PFSK-1 (cell line): ENCODE results near the gene OXER1.

ENCODE experiments used
- FOXP2 ChIP-seq: optimal IDR thresholded peaks from 2 replicates; pipeline ENCODE3; 2011; ENCODE audit warnings: borderline replicate concordance, control low read depth, inconsistent platforms; ENCODE audit not compliant: insufficient read depth; ENCODE audit errors: extremely low read length, extremely low read depth
- POLR2AphosphoS5 ChIP-seq: IDR thresholded peaks from 2 replicates; pipeline ENCODE4 v1.6.1; 2012; ENCODE audit warnings: low read depth, mild to moderate bottlenecking, control low read depth, low read length, moderate library complexity
- REST ChIP-seq, 2 experiments: IDR thresholded peaks; 2 replicates each; pipeline versions ENCODE4 v1.6.1 to v1.8.0; 2011 to 2012; ENCODE audit warnings: low read depth in 2 of 2, low read length in 2 of 2, control low read depth in 1 of 2, inconsistent platforms in 1 of 2, mild to moderate bottlenecking in 1 of 2, moderate library complexity in 1 of 2; ENCODE audit not compliant: insufficient read depth in 1 of 2
- SIN3A ChIP-seq: IDR thresholded peaks from 2 replicates; pipeline ENCODE4 v1.6.1; 2012; ENCODE audit warnings: mild to moderate bottlenecking, low read length, moderate library complexity, borderline replicate concordance; ENCODE audit not compliant: insufficient read depth
- TAF1 ChIP-seq: IDR thresholded peaks from 2 replicates; pipeline ENCODE4 v1.6.1; 2012; ENCODE audit warnings: low read length, control low read depth, borderline replicate concordance; ENCODE audit not compliant: insufficient read depth

The OXER1 gene

GRCh38 chr2:42791606-42792005 is 27.7 kb upstream of the OXER1 start:
- TF ChIP-seq SIN3A (no peak), REST (IDR thresholded peaks at IDR 0.05; ENCODE audit: insufficient read depth in 1 of 2, low read depth in 2 of 2, low read length in 2 of 2) (no peak), FOXP2 (no peak), POLR2AphosphoS5 (no peak), TAF1 (no peak)

GRCh38 chr2:42789751-42790150 is 25.8 kb upstream of the OXER1 start:
- TF ChIP-seq REST (IDR thresholded peaks at IDR 0.05; ENCODE audit: insufficient read depth in 1 of 2, low read depth in 2 of 2, low read length in 2 of 2) (no peak), SIN3A (no peak), FOXP2 (no peak), POLR2AphosphoS5 (no peak), TAF1 (no peak)

- TF ChIP-seq POLR2AphosphoS5 (no peak), SIN3A (no peak), REST (IDR thresholded peaks at IDR 0.05; ENCODE audit: insufficient read depth in 1 of 2, low read depth in 2 of 2, low read length in 2 of 2) (no peak), FOXP2 (no peak), TAF1 (no peak)
Measured at GRCh38 chr2:42788882-42789281, 24.9 kb upstream of the OXER1 start.

- TF ChIP-seq SIN3A (no peak), REST (IDR thresholded peaks at IDR 0.05; ENCODE audit: insufficient read depth in 1 of 2, low read depth in 2 of 2, low read length in 2 of 2) (no peak), FOXP2 (no peak), TAF1 (no peak), POLR2AphosphoS5 (no peak)
Measured at GRCh38 chr2:42788478-42788793, 24.5 kb upstream of the OXER1 start.

- TF ChIP-seq POLR2AphosphoS5 (no peak), REST (IDR thresholded peaks at IDR 0.05; ENCODE audit: insufficient read depth in 1 of 2, low read depth in 2 of 2, low read length in 2 of 2) (no peak), TAF1 (no peak), FOXP2 (no peak), SIN3A (no peak)
Measured at GRCh38 chr2:42787788-42788477, 24.0 kb upstream of the OXER1 start.
